Activated naive CD4-positive, alpha-beta T cell treated with anti-CD3 and anti-CD28 coated beads, Interleukin-2, amount 10 ng/mL, durations not matched to agents 7 days and 5 days (primary cell): ENCODE measurements around the gene CCDC63.
A peak's percentile ranks its signal among the peaks of the same experiment; 100 is the strongest.

ENCODE experiments used
- CTCF ChIA-PET: fragments of 350-600 bp; sonication (Branson Sonifier 250); formaldehyde crosslinking; loops from one replicate; lab custom pipeline; 2021; ENCODE audit warnings: antibody characterized with exemption; lab: Charles Lee
- DNase-seq: peaks from one replicate; pipeline ENCODE4 v3.0.0-alpha.2; 2020
- H3K27ac Mint-ChIP-seq: one replicate; pipeline ENCODE4 v1.8.0; 2021; ENCODE audit warnings: mild to moderate bottlenecking, moderate library complexity, mixed read lengths
- H3K27me3 Mint-ChIP-seq: one replicate; pipeline ENCODE4 v1.8.0; 2021; ENCODE audit warnings: mild to moderate bottlenecking, mixed read lengths
- H3K36me3 Mint-ChIP-seq: one replicate; pipeline ENCODE4 v1.8.0; 2021; ENCODE audit warnings: mixed read lengths
- H3K4me1 Mint-ChIP-seq: one replicate; pipeline ENCODE4 v1.8.0; 2021; ENCODE audit warnings: mixed read lengths
- H3K4me3 Mint-ChIP-seq: one replicate; pipeline ENCODE4 v1.8.0; 2021; ENCODE audit warnings: mild to moderate bottlenecking, moderate library complexity, mixed read lengths
- H3K9me3 Mint-ChIP-seq: one replicate; pipeline ENCODE4 v1.8.0; 2021; ENCODE audit warnings: mixed read lengths

The CCDC63 gene

DNA sequence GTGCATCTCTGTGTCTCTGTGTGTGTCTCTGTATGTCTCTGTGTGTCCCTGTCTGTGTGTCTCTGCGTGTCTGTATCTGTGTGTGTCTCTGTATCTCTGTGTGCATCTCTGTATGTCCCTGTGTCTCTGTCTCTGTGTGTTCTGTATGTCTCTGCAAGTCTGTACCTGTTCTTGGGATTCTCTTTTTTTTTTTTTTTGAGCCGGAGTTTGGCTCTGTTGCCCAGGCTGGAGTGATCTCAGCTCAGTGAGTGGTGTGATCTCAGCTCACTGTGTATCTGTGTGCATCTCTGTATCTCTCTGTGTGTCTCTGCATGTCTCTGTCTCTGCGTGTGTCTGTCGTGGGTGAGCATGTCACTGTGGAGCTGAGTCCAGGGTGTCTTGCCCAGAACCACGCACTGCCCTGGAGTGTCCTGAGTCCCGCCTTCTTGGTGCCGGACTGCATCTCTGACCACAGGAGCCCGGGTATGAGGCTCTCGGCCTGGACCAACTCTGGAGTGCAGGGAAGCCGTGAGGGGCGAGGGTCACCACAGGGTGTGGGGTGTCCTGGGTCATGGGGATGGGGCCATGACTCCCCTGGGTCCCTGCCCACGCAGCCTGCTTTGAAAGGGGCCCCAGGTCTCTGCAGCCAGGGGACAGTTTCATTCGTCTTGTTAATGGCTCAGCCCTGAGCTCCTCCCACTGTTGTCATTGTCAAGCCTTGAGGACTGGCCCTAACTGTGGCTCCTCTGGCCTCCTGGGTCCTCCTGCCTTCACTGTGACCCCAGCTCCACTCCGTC is 61.8 kb downstream of the CCDC63 start:
- Mint-ChIP-seq H3K36me3 (no peaks in the 10 kb centered on the region), H3K4me3 (no peak overlapping the region), H3K27ac (no peak overlapping the region), H3K27me3 (peaks cover 7% of the 10 kb centered on the region), H3K9me3 (no peaks in the 10 kb centered on the region), H3K4me1 (peaks cover 2% of the 10 kb centered on the region)
- CTCF ChIA-PET = no interaction called here
- no peak for DNase-seq

DNA sequence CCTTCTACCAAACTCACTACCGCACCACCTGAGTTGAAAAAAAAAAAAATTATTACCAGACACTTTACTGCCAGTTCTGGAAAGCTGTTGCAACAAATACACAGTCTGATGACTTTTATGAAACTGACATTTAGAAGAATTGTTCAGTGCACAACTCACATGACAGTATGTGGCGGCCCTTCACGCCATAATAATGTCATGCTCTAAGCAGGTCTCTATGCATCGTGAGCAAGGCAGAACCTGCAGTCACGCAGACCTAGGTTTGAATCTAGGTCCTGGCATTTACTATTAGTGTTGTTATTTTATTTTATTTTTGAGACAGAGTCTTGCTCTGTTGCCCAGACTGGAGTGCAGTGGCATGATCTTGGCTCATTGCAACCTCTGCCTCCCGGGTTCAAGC is 65.5 kb downstream of the CCDC63 start:
- no peak overlapping the region for H3K4me3 Mint-ChIP-seq
- H3K27me3 Mint-ChIP-seq = no peaks in the 10 kb centered on the region
- no peak overlapping the region for H3K27ac Mint-ChIP-seq
- H3K36me3 Mint-ChIP-seq = no peaks in the 10 kb centered on the region
- DNase-seq = no peak
- H3K9me3 Mint-ChIP-seq = no peaks in the 10 kb centered on the region
- CTCF ChIA-PET = interaction anchor here (1.6 kb wide), 1 partner anchor 18 kb away, joined by 5 read pairs; no protein-coding TSS in a partner anchor
- no peaks in the 10 kb centered on the region for H3K4me1 Mint-ChIP-seq

DNA sequence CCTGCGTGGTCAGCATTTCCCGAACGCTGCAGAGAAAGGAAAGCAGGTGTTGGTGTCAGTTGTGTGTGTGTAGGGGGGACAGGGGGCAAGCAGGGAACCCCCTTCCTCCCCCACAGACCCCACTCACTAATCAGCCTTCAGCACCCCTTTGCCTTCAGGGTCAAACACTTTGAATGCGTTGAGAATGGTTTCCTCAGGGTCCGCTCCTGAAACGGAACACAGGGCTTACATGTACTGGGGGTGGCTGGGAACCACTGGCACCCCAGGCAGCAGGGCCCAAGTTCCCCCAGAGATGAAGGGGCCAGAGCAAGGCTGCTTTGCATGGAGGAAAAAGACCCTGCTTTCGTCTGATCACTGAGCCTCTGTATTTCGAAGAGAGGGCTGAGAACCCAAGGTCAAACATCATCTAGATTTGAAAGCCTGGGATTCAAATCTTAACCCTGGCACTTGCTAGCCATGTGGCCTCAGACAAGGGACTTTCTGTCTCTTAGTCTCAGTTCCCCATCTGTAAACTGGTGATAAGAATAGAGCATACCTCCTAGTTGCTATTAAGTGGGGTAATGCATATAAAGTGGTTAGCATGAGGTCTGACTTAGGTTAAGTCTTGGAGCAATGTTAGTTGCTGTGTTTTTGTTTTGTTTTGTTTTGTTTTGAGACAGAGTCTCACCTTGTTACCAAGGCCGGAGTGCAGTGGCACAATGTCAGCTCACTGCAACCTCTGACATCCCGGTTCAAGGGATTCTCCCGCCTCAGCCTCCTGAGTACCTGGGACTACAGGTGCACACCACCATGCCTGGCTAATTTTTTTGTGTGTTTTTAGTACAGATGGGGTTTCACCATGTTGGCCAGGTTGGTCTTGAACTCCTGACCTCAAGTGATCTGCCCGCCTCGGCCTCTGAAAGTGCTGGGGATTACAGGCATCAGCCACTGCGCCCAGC is 66.6 kb downstream of the CCDC63 start:
- H3K4me3 Mint-ChIP-seq = no peak overlapping the region
- H3K27me3 Mint-ChIP-seq = peaks cover 8% of the 10 kb centered on the region
- DNase-seq = no peak
- H3K4me1 Mint-ChIP-seq = no peaks in the 10 kb centered on the region
- CTCF ChIA-PET = no interaction called here
- H3K36me3 Mint-ChIP-seq = no peaks in the 10 kb centered on the region
- no peaks in the 10 kb centered on the region for H3K9me3 Mint-ChIP-seq
- no peak overlapping the region for H3K27ac Mint-ChIP-seq

DNA sequence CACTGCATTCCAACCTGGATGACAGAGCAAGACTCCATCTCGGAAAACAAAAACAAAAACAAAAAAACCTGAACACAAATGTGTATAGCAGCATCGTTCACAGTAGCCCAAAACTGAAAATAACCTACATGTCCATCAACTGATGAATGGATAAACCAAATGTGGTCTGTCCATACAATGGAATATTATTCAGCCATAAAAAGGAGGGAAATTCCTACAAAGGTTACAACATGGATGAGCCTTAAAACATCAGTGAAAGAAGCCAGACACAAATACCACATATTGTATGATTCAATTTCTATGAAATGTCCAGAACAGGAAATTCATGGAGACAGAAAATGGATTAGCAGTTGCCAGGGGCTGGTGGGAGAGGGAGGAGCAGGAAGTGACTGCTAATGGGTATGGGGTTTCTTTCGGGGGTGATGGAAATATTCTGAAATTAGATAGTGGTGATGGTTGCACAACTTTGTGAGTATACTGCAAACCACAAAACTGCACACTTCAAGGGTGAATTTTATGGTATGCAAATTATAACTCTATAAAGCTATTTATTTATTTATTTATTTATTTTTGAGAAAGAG is 69.6 kb downstream of the CCDC63 start:
- Mint-ChIP-seq H3K27me3 (peaks cover 28% of the 10 kb centered on the region), H3K4me1 (no peaks in the 10 kb centered on the region), H3K36me3 (no peaks in the 10 kb centered on the region), H3K9me3 (no peaks in the 10 kb centered on the region), H3K27ac (no peak overlapping the region), H3K4me3 (no peak overlapping the region)
- CTCF ChIA-PET = no interaction called here
- no peak for DNase-seq

DNA sequence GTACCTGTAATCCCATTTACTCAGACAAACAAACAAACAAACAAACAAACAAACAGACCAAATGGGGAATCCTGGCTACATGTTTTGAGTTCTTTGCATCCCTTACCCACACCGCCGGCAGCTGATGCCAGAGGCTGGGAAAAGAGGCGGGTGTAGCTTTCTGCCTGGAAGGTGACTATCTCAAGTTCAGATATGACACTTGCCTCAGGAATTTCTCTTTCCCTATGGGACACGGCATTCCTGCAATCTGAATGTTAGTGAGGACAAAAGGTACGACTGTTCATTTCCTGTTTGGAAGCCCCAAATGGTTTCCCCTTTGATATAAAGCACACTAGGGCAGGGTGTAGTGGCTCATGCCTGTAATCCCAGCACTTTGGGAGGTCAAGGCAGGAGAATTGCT is 70.7 kb downstream of the CCDC63 start:
- CTCF ChIA-PET = no interaction called here
- no peak overlapping the region for H3K4me3 Mint-ChIP-seq
- H3K9me3 Mint-ChIP-seq = no peaks in the 10 kb centered on the region
- H3K36me3 Mint-ChIP-seq = no peaks in the 10 kb centered on the region
- H3K27me3 Mint-ChIP-seq = peaks cover 28% of the 10 kb centered on the region
- no peaks in the 10 kb centered on the region for H3K4me1 Mint-ChIP-seq
- DNase-seq = no peak
- no peak overlapping the region for H3K27ac Mint-ChIP-seq

DNA sequence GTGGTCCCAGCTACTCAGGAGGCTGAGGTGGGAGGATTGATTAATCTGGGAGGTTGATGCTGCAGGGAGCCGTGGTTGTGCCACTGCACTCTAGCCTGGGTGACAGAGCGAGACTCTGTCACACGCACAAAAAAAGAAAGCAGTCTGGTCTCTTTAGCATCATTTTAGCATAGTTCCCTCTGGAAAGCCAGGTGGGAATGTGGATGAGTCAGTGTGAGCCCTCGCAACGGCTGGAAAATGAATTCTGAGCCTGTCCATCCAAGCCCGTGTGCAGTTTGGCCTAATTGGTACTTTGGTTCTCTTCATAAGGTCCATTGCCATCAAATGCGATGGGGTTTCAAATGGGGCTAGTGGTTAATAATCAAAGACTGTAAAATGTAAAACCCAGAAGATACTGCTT is 71.2 kb downstream of the CCDC63 start:
- Mint-ChIP-seq H3K4me1 (no peaks in the 10 kb centered on the region), H3K36me3 (no peaks in the 10 kb centered on the region), H3K4me3 (no peak overlapping the region), H3K27ac (no peak overlapping the region), H3K9me3 (no peaks in the 10 kb centered on the region), H3K27me3 (peaks cover 28% of the 10 kb centered on the region)
- no peak for DNase-seq
- CTCF ChIA-PET = no interaction called here

DNA sequence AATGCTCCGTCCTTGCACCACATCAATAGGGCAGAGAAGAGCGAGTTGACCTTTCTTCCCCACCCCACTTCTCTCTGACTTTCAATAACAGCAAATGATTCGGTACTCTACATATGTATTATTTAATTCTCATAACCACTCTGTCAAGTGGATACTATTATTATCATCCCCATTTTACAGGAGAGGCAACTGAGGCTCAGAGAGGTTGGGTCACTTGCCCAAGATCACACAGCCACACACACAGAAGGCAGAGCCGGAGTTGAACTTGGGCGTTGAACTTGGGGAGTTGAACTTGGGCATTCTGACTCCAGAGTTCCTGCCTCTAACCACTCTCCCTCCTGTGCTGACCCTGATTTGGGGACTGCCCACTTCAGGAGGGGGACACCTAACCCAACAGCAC is 72.9 kb downstream of the CCDC63 start:
- CTCF ChIA-PET = no interaction called here
- Mint-ChIP-seq H3K9me3 (no peaks in the 10 kb centered on the region), H3K27ac (no peak overlapping the region), H3K4me3 (no peak overlapping the region), H3K4me1 (no peaks in the 10 kb centered on the region), H3K36me3 (no peaks in the 10 kb centered on the region), H3K27me3 (peaks cover 33% of the 10 kb centered on the region)
- no peak for DNase-seq

DNA sequence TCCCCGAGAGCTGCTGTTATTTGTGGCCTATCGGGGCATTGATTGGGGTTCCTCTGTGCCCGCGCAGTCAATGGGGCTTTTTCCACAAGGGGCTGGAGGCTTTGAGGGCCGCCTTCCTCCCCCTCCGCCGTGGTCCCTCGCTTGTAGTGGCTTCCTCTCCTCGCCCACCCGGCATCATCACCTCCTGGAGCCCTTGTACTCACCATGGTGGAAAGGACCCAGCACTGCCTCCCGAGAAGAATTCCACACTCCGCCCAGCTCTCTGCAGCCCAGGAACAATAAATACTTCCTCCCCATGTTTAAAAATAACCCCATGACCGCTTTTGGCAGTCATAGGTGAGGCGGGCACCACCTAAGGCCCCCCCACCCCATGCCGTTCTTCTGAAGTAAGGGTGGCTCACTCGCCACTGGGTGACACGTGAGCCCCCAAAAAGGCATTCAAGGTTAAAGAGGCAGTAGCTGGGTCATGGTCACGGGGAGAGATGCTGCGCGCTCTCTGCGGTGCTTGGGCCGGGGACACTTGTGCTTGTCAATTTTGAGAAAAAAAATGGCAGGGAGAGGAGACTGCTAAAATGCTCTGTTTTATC is 73.6 kb downstream of the CCDC63 start, which contains the start of gene MYL2:
Gene MYL2, minus strand, starts transcription at position 256 of the 587 bp plus-strand sequence. Its CDS starts 50 bp downstream, at position 206.
- no peaks in the 10 kb centered on the region for H3K36me3 Mint-ChIP-seq
- CTCF ChIA-PET = no interaction called here
- no peaks in the 10 kb centered on the region for H3K9me3 Mint-ChIP-seq
- no peak for DNase-seq
- peak within 1 kb of the TSS; percentile 49 for H3K27ac Mint-ChIP-seq
- no peaks in the 10 kb centered on the region for H3K4me1 Mint-ChIP-seq
- H3K4me3 Mint-ChIP-seq = no peak within 1 kb of the TSS
- peaks cover 33% of the 10 kb centered on the region for H3K27me3 Mint-ChIP-seq

DNA sequence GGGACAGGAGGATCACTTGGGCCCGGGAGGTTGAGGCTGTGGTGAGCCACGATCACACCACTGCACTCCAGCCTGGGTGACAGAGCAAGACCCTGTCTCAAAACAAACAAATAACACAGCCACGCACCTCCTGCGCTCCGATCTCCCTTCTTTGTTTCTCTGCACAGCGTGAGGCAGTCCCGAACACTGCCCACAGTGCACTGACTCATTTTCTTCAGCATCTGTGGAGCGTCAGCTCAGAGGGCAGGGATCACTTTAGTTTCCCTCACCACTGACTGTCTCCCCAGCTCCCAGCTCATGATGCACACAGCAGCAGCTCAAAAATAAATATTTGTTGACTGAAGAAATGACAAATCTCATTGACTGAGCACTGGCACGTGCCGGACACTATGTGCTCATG is 74.5 kb downstream of the CCDC63 start:
- no peaks in the 10 kb centered on the region for H3K4me1 Mint-ChIP-seq
- no peak overlapping the region for H3K27ac Mint-ChIP-seq
- H3K4me3 Mint-ChIP-seq = no peak overlapping the region
- CTCF ChIA-PET = no interaction called here
- DNase-seq = no peak
- H3K36me3 Mint-ChIP-seq = no peaks in the 10 kb centered on the region
- H3K9me3 Mint-ChIP-seq = no peaks in the 10 kb centered on the region
- peaks cover 39% of the 10 kb centered on the region for H3K27me3 Mint-ChIP-seq

DNA sequence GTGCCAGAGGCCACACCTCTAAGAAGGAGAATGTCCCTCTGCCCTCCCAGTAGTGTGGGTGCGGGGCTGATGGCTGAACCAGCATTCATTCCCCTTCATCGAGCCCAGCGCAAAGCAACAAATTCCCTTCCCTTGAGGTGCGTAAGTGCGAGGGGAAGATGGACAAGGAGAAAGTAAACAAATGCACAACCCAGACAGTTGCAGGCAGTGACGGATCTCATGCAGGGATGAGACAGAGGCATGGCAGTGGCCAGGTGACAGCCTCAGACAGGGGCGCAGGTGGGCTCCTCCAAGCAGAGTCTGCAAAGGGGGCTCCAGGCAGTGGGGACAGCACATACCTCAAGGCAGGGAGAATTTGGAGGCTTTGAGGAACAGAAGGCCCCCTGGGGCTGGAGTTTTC is 75.9 kb downstream of the CCDC63 start:
- H3K27me3 Mint-ChIP-seq = peaks cover 42% of the 10 kb centered on the region

DNA sequence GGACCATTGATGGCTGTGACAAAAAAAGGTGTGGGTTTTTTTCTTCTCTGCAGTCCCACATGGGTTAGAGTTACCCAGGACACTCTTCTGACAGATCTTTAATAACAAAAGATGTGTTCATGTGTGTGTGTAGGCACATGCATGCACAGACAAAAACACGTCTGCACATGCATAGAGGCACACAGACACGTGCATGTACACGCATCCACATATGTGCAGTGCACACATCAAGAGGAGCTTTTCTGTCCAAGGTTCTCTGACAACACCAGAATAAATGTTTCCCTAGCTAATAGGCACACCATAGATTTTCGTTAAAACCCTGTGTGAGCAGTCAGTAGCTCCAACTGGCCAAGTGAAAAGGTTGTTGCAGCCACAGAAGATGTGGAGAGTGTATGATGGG is 76.4 kb downstream of the CCDC63 start:
- Mint-ChIP-seq H3K27me3 (peaks cover 36% of the 10 kb centered on the region), H3K4me1 (no peaks in the 10 kb centered on the region), H3K27ac (no peak overlapping the region), H3K36me3 (no peaks in the 10 kb centered on the region), H3K4me3 (no peak overlapping the region), H3K9me3 (no peaks in the 10 kb centered on the region)
- no peak for DNase-seq
- CTCF ChIA-PET = no interaction called here

More for the DNA sequence above, 75.9 kb downstream of the CCDC63 start:
- H3K9me3 Mint-ChIP-seq = no peaks in the 10 kb centered on the region
- no peak overlapping the region for H3K27ac Mint-ChIP-seq
- H3K4me1 Mint-ChIP-seq = no peaks in the 10 kb centered on the region
- H3K36me3 Mint-ChIP-seq = no peaks in the 10 kb centered on the region
- CTCF ChIA-PET = no interaction called here
- DNase-seq = no peak
- no peak overlapping the region for H3K4me3 Mint-ChIP-seq

DNA sequence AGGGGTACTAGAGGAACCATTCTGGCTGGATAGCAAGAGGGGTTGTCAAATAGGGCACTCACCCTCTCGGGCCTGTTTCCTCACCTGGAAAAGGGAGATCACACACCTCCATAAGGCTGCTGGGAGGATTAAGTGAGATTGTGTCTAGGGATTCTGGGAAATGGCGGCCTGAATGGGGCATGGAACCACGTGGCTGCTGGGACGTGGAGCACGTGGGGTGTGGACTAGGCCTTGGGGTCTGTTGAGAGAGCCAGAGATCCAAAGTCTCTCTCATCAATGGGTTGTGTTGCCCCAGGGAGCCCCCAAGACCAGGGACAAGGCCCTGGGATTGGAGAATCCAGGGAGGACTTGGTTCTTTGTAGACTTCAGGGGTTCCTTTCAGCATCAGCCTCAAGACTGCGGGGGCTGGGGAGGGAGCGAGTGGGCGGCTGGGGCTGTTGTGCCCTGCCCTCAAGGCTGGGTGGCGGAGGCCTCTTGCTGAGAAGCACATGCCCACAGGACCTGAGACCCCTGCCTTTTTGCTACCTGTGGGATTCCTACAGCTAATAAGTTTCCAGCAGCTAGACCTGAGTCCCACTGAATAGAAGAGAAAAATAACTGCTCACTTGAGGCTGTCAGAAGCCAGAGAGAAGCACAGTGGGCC is 77.0 kb downstream of the CCDC63 start:
- no peak for DNase-seq
- Mint-ChIP-seq H3K9me3 (no peaks in the 10 kb centered on the region), H3K27me3 (peaks cover 34% of the 10 kb centered on the region), H3K36me3 (no peaks in the 10 kb centered on the region), H3K4me3 (no peak overlapping the region), H3K27ac (no peak overlapping the region), H3K4me1 (no peaks in the 10 kb centered on the region)
- CTCF ChIA-PET = no interaction called here

DNA sequence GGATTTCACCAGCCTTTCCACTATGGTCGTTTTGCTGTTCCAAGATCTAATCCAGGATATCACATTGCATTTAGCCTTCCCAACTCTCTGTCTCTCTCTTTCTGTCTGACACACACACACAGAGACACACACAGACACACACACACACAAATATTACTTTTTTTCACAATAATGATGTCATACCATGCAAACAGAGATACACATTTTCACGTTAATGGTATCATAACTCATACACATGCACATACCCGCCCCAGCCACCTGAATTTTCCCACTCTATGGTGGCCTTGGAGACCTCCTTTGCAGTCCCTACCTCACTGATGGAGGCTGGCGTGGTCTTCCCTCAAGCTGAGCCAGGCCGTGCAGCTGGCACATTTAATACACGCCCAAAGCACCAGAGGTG is 80.8 kb downstream of the CCDC63 start:
- Mint-ChIP-seq H3K9me3 (no peaks in the 10 kb centered on the region), H3K27ac (no peak overlapping the region), H3K27me3 (peaks cover 14% of the 10 kb centered on the region), H3K36me3 (no peaks in the 10 kb centered on the region), H3K4me1 (no peaks in the 10 kb centered on the region), H3K4me3 (no peak overlapping the region)
- DNase-seq = no peak
- CTCF ChIA-PET = interaction anchor here (1.1 to 1.2 kb wide), 2 partner anchors 9 to 387 kb away, joined by 3 to 4 read pairs; no protein-coding TSS in a partner anchor
